ENCODE data around the gene KLHDC8B.

Gene KLHDC8B

DNA sequence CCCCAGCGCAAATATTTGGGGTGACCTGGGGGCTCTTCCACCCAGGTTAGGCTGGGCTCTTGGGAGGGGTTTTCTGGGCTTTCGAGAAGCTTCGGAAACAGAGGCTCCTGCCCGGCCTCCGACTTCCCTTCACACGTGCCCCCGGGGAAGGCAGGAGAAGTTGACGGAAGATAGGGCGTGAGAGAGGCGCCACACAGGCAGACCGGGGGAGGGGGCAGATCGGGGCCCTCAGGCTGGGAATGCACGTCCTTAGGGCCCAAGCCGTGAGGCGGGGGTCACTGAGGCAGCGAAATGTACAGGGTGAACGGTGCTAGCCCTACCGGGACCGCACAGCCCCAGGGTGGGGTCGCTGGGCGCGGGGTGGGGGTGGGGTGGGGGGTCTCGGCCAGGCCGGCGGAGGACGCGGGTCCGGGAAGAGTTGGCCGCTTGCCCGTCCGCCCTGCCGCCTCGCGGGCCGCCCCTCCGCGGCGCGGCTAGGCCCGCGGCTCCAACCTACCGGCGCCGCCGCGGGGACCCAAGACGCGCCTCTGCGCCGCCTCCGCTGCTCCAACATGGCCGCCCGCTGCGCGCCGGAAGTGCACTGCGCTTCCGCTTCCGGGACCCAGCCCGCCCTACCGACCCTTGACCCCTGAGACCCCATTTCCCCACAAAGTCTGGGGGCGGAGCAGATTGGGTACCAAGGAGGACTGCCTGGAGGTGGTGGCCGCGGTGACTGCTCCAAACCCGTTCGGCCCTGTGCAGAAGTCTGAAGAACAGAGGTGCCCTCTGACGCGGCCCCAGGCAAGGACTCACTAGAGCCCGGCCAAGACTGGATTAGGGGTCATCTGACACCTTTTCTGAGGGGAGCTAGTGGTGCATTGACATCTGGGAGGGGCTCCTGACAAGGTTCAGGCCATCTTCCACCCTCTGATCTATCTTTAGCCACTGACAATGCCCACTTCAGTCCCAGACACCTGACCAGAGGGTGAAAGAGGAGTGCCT is 5.3 kb upstream of the KLHDC8B start, which contains the start of gene CCDC71:
Gene CCDC71, minus strand, starts transcription at position 561 of the 981 bp plus-strand sequence. CDS start 2,123 bp downstream, outside the sequence.
- Mint-ChIP-seq H3K36me3 (ENCODE audit: low read depth) (peaks cover 11% of the 10 kb centered on the region), H3K9me3 (peaks cover 5% of the 10 kb centered on the region), H3K27me3 (ENCODE audit: low read depth) (no peaks in the 10 kb centered on the region), H3K4me3 (peak within 1 kb of the TSS; percentile 90), H3K27ac (peak within 1 kb of the TSS; percentile 84), H3K4me1 (ENCODE audit: low read depth) (peaks cover 24% of the 10 kb centered on the region)

DNA sequence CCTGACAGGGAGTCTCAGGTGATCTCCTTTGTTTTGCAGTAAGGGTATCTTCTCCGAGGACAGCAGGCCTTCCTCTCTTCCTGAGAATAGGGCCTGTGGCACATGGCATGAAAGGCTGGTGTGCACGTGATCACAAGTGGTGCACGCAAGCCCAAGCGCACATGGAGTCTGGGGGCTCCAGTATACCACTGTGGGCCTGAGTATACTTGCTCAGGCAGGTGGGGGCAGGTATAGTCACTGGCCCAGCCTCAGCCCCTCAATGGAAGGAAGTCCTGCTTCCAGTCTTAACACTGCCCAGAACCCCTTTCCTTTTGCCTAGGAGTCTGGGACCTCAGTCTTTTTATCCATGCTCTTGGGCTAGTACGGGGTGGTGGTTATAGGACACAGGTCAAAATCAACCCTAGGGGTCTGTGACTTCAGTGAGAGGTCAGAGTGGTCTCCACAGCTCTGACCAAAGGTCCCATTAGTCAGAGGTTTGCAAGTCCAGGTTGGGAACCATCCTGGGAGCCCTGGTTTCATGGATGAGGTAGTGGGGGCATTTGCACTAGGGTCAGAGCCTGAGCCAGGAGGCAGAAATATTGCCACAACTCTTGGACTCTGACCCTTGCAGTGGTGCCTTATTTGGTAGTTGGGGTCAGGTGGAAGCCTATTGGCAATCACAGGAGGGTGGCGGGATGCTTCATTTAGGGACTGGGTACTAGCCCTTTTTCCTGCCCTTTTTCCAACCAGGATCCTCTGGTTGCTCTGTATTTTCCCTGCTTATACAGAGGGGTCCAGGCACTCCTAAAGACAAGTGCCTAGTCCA is 4.4 kb upstream of the KLHDC8B start:
- peak overlapping the region; percentile 85 for H3K4me3 Mint-ChIP-seq
- H3K27ac Mint-ChIP-seq: peak overlapping the region; percentile 84
- H3K27me3 Mint-ChIP-seq (ENCODE audit: low read depth): no peaks in the 10 kb centered on the region
- peaks cover 11% of the 10 kb centered on the region for H3K36me3 Mint-ChIP-seq (ENCODE audit: low read depth)
- H3K9me3 Mint-ChIP-seq: peaks cover 5% of the 10 kb centered on the region
- H3K4me1 Mint-ChIP-seq (ENCODE audit: low read depth): peaks cover 24% of the 10 kb centered on the region

DNA sequence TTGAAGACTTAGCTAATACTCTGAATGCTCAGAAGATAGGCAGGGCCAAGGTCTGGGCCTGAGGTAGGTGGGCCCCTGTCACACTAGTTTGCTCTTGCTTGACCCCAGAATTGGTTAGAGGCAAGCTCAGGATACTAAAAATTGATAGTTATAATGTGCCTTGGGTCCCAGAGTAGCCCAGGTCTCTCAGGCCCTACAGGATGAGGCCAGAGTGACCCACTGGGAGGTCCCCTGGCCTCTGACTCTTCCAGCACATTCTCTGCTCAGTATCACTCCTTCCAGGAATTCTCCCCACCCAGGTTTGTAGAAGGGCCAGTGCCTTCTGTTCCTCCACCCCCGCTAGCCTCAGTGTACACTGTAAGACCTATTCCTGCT is 667 bp upstream of the KLHDC8B start:
- peak overlapping the region; percentile 86 for H3K4me3 Mint-ChIP-seq
- peaks cover 5% of the 10 kb centered on the region for H3K9me3 Mint-ChIP-seq
- H3K36me3 Mint-ChIP-seq (ENCODE audit: low read depth): peaks cover 3% of the 10 kb centered on the region
- peak overlapping the region; percentile 71 for H3K27ac Mint-ChIP-seq
- H3K4me1 Mint-ChIP-seq (ENCODE audit: low read depth): peaks cover 6% of the 10 kb centered on the region
- no peaks in the 10 kb centered on the region for H3K27me3 Mint-ChIP-seq (ENCODE audit: low read depth)

DNA sequence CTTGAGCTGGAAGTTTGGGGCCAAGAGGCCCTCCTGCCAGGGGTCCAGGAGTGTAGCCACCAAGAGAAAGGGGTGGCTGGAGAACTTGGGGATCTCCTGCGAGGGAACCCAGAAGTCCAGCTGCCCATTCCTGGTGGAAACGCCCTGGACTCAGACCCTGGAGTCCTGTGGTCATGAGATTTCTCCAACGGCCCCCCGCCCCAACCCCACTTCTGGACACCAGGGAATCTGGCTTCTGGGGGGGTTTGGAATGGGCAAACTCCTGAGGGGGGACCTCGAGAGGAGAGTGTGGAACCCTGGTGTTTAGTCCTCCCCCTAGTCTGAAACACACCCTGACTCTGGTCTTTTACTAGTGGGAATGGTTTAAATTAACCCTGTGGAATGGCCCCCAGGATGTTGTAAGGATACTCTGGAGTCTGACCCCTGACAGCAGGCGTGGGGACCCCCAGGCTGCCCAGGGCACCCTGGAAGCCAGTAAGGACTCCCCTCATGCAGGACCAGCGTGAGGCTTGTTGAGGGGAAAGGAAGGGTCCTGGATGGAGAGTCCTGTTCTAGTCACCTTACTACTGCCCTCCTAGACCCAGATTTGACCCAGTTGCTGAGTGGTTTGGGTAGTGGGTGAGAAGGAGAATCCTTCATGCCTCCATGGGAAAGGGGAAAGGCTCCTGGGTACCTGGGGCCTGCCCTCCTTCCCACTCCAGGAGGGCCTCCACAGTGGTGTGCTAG is 540 bp downstream of the KLHDC8B start:
- Mint-ChIP-seq H3K4me1 (ENCODE audit: low read depth) (peaks cover 4% of the 10 kb centered on the region), H3K4me3 (peak overlapping the region; percentile 86), H3K27ac (no peak overlapping the region), H3K9me3 (peaks cover 1% of the 10 kb centered on the region), H3K27me3 (ENCODE audit: low read depth) (no peaks in the 10 kb centered on the region), H3K36me3 (ENCODE audit: low read depth) (no peaks in the 10 kb centered on the region)

DNA sequence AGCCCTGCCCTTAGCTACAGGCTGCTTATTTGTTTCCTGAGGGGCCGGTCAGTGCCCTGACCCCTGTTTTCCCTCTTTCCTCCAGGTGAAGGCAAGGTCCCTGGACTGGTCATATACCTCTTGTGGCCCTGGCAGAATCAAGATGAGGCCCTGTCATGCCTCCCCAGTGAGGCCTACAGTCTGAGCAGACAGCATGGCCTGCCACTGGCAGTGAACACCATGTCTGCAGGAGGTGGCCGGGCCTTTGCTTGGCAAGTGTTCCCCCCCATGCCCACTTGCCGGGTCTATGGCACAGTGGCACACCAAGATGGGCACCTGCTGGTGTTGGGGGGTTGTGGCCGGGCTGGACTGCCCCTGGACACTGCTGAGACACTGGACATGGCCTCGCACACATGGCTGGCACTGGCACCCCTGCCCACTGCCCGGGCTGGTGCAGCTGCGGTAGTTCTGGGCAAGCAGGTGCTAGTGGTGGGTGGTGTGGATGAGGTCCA is 1.2 kb downstream of the KLHDC8B start:
- Mint-ChIP-seq H3K27ac (no peak overlapping the region), H3K9me3 (no peaks in the 10 kb centered on the region), H3K4me3 (no peak overlapping the region), H3K27me3 (ENCODE audit: low read depth) (no peaks in the 10 kb centered on the region), H3K36me3 (ENCODE audit: low read depth) (no peaks in the 10 kb centered on the region), H3K4me1 (ENCODE audit: low read depth) (peaks cover 4% of the 10 kb centered on the region)

DNA sequence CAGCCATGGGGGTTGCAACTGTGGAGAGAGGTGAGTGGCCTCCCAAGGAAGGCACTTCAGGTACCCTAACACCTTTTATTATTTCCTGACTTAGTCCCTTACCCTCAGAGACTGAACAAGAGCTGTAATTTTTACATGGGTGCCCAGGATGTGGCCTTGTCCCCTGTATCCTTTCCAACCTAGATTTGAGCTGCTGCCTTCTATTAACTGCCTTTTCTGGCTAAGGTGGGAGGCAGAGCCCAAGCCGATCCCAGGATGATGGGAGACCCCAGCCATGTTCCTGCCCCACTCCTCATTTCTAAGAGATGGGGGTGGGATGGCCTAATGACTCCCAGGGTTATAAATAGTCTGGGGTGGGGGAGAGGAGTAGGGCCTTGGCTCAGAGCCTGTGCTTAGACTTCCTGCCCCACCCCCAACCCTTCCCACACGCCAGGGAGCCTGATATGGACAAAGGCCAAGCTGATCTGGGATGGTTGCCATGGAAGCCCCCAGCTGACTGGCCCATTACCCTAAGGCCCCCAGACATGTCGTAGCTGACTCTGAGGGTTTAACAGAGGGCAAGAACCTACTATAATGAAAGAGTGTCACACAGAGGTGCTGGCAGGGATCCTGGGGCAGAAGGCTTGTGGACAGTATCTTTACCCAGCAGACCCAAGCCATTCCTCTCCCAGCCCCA is 1.9 kb downstream of the KLHDC8B start:
- Mint-ChIP-seq H3K27me3 (ENCODE audit: low read depth) (no peaks in the 10 kb centered on the region), H3K27ac (no peak overlapping the region), H3K4me3 (no peak overlapping the region), H3K9me3 (no peaks in the 10 kb centered on the region), H3K4me1 (ENCODE audit: low read depth) (peaks cover 4% of the 10 kb centered on the region), H3K36me3 (ENCODE audit: low read depth) (no peaks in the 10 kb centered on the region)

DNA sequence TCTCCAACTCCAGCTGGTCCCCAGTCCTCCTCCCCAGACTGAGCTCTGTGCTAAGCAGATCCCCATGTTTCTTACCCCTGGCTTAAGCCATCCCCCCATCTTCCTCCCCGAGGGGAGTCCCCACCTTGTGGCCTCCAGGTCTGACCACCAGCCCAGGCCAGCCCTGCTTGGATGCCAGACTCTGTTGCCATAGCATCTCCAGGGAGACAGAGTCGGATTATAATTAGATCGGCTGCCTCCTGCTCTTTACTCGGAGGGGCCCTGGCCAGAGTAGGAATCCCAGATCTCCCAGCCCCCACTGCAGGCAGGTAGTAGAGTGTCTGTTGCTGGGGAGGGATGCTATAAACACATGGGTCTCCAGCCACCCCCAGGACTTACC is 2.4 kb downstream of the KLHDC8B start:
- H3K36me3 Mint-ChIP-seq (ENCODE audit: low read depth): no peaks in the 10 kb centered on the region
- H3K27me3 Mint-ChIP-seq (ENCODE audit: low read depth): peaks cover 1% of the 10 kb centered on the region
- no peak overlapping the region for H3K27ac Mint-ChIP-seq
- H3K4me1 Mint-ChIP-seq (ENCODE audit: low read depth): peaks cover 4% of the 10 kb centered on the region
- no peak overlapping the region for H3K4me3 Mint-ChIP-seq
- no peaks in the 10 kb centered on the region for H3K9me3 Mint-ChIP-seq

DNA sequence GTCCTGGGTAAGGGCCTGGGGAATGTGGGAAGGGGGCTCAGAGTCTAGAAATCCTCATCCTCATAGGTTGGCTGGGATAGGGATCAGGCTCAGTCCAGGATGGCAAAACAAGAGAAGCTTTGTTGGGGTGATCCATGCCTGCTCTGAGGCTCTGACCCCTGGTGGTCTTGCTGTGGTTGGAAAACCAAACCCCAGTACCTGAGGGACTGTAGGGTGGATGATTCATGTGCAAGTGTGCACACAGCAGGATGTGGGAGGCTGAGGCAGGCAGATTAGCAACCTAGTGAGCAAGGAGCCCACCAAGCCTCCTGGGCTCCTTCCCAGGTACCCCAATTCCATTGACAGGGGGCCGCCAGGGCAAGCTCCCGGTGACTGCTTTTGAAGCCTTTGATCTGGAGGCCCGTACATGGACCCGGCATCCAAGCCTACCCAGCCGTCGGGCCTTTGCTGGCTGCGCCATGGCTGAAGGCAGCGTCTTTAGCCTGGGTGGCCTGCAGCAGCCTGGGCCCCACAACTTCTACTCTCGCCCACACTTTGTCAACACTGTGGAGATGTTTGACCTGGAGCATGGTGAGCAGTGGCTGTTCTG is 3.1 kb downstream of the KLHDC8B start:
- Mint-ChIP-seq H3K9me3 (no peaks in the 10 kb centered on the region), H3K4me1 (ENCODE audit: low read depth) (peaks cover 4% of the 10 kb centered on the region), H3K4me3 (no peak overlapping the region), H3K27me3 (ENCODE audit: low read depth) (peaks cover 8% of the 10 kb centered on the region), H3K27ac (no peak overlapping the region), H3K36me3 (ENCODE audit: low read depth) (no peaks in the 10 kb centered on the region)

DNA sequence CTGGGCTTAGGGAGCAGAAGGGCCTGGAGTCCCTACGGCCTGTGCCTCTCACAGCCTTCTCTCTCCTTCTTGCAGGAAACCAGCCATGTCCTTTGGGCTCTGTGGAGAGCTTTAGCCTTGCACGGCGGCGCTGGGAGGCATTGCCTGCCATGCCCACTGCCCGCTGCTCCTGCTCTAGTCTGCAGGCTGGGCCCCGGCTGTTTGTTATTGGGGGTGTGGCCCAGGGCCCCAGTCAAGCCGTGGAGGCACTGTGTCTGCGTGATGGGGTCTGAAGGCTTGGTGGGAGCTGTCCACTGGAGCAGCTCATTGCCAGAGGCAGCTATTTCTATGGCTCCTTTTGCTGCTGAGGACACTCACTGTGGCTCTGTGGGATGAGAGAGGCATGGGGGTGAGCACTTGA is 4.1 kb downstream of the KLHDC8B start:
- Mint-ChIP-seq H3K36me3 (ENCODE audit: low read depth) (no peaks in the 10 kb centered on the region), H3K27me3 (ENCODE audit: low read depth) (peaks cover 10% of the 10 kb centered on the region), H3K9me3 (no peaks in the 10 kb centered on the region), H3K27ac (no peak overlapping the region), H3K4me1 (ENCODE audit: low read depth) (peaks cover 4% of the 10 kb centered on the region), H3K4me3 (no peak overlapping the region)

DNA sequence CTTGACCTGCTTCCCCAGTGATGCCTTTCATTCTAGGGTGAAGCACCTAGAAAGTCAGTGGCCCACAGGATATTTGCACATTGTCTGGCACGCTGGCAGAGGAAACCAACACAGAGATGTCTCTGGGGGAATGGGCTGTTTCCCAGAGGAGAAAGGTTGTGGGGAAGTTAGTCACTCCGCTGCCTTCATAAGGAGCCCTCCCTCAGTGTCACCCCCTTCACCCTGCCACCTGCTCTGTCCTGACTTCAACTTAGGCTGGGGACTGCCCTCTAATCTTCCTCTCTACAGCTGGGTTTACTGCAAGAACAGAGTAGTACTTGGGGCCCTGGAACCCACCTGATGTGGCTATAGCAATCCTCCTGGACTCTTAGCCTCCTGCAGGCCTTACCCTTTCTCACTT is 5.7 kb downstream of the KLHDC8B start:
- no peaks in the 10 kb centered on the region for H3K36me3 Mint-ChIP-seq (ENCODE audit: low read depth)
- no peaks in the 10 kb centered on the region for H3K4me1 Mint-ChIP-seq (ENCODE audit: low read depth)
- H3K4me3 Mint-ChIP-seq: no peak overlapping the region
- no peak overlapping the region for H3K27ac Mint-ChIP-seq
- H3K9me3 Mint-ChIP-seq: no peaks in the 10 kb centered on the region
- H3K27me3 Mint-ChIP-seq (ENCODE audit: low read depth): peaks cover 10% of the 10 kb centered on the region

DNA sequence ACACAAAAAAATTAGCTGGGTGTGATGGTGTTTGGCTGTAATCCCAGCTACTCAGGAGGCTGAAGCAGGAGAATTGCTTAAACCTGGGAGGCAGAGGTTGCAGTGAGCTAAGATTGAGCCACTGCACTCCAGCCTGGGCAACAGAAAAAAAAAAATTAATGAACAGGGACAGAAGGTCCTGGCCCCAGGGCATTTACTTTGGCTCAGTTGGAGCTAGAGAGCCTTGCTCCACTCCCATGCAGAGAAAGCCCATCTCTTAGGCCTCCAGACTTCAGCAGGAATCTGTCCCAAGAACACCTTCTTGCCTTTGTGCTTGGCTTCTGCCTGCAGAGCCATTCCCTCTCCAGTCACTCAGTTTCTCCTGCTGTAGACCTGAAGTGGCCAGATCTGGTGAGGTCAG is 8.7 kb downstream of the KLHDC8B start:
- Mint-ChIP-seq H3K27ac (no peak overlapping the region), H3K4me3 (no peak overlapping the region), H3K36me3 (ENCODE audit: low read depth) (no peaks in the 10 kb centered on the region), H3K9me3 (no peaks in the 10 kb centered on the region), H3K27me3 (ENCODE audit: low read depth) (peaks cover 10% of the 10 kb centered on the region), H3K4me1 (ENCODE audit: low read depth) (no peaks in the 10 kb centered on the region)

DNA sequence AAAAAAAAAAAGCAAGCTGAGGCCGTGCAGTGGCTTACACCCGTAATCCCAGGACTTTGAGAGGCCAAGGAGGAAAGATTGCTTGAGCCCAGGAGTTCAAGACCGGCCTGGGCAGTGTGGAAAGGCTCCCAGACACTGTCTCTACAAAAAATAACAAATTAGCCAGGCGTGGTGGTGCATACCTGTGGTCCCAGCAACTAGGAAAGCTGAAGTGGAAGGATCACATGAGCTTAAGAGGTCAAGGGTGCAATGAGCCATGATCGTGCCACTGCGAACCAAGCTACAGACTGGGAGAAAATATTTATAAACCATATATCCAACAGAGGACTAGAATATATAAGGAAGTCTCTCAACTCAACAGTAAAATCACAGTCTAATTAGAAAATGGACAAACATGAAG is 10.0 kb downstream of the KLHDC8B start:
- no peak overlapping the region for H3K27ac Mint-ChIP-seq
- no peak overlapping the region for H3K4me3 Mint-ChIP-seq
- no peaks in the 10 kb centered on the region for H3K4me1 Mint-ChIP-seq (ENCODE audit: low read depth)
- H3K27me3 Mint-ChIP-seq (ENCODE audit: low read depth): peaks cover 10% of the 10 kb centered on the region
- H3K36me3 Mint-ChIP-seq (ENCODE audit: low read depth): no peaks in the 10 kb centered on the region
- no peaks in the 10 kb centered on the region for H3K9me3 Mint-ChIP-seq

DNA sequence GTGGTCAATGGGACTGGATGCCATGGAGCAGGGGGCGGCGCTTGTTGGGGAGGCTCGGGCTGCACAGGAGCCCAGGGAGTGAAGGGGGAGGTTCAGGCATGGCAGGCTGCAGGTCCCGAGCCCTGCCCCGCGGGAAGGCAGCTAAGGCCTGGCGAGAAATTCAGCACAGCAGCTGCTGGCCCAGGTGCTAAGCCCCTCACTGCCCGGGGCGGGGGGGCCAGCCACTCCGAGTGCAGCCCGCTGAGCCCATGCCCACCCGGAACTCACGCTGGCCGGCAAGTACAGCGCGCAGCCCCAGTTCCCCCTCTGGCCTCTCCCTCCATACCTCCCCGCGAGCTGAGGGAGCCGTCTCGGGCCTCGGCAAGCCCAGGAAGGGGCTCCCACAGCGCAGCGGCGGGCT is 11.3 kb downstream of the KLHDC8B start:
- Mint-ChIP-seq H3K36me3 (ENCODE audit: low read depth) (no peaks in the 10 kb centered on the region), H3K27ac (no peak overlapping the region), H3K4me1 (ENCODE audit: low read depth) (no peaks in the 10 kb centered on the region), H3K4me3 (no peak overlapping the region), H3K9me3 (no peaks in the 10 kb centered on the region), H3K27me3 (ENCODE audit: low read depth) (peaks cover 13% of the 10 kb centered on the region)

All from T-helper 1 cell treated with Interleukin-12 subunit alpha and Interleukin-12 subunit beta and Interleukin-4 antibody, amounts not matched to agents 30 μg/mL and 1 μg/mL, for 36 hours (primary cell).